ENCODE measurements around the gene TBX21. TPM values are rescaled to one million over a fixed set of nuclear protein-coding genes. Genes with fewer than 3 reads are reported as not detected.
A peak's percentile ranks its signal among the peaks of the same experiment; 100 is the strongest.

The TBX21 gene
- total and polyA plus RNA-seq, 7 donors: under 0.01 to 1.2 (median 0.36) TPM; not detected in 2

- Histone ChIP-seq H3K27ac (no peak overlapping the region), H3K9me3 (no peaks in the 10 kb centered on the region), H3K36me3 (no peaks in the 10 kb centered on the region), H3K4me1 (peaks cover 0 to 16% (median 14%) of the 10 kb centered on the region in 4 donors), H3K27me3 (peaks cover 13 to 57% (median 36%) of the 10 kb centered on the region in 3 donors), H3K4me3 (no peak overlapping the region)
- no peak for TF ChIP-seq POLR2AphosphoS5 (IDR thresholded peaks at IDR 0.05)
- TF ChIP-seq CTCF (IDR thresholded peaks at IDR 0.05): no peak
- no peak for TF ChIP-seq EP300 (IDR thresholded peaks at IDR 0.05)
- no peak for TF ChIP-seq POLR2A (IDR thresholded peaks at IDR 0.05)
- intact Hi-C loops (cut with DNase I): no loop called here
- WGBS, 2 donors: 73 to 74% methylated on average over 8 of the region's 8 CpGs
- no peak for DNase-seq
Observed at GRCh38 chr17:47729476-47729875, 3.6 kb upstream of the TBX21 start.

DNA sequence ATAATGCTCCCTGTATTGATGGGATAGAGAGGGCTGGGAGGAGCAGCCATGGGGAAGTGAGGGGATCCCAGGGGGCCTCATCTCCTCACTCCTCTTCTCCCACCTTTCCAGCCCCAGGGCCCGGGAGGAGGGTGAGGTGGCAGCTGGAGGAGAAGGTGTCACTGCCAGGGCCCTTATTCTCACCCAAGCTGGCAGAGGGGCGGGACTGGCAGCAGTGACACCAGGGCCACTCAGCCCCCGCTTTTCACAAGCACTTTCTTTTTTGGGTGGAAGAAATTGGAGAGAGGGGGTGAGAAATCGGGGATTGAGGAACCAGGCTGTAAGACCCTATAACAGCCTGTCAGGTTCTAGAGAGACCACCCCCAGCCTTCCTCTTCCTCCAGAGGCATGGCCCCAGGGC lies 2.4 kb upstream of the TBX21 start:
- H3K4me3 ChIP-seq: no peak overlapping the region
- WGBS, 2 donors: 76 to 87% methylated on average over 4 of the region's 4 CpGs
- intact Hi-C loops (cut with DNase I): no loop called here
- TF ChIP-seq CTCF (IDR thresholded peaks at IDR 0.05) (no peak), POLR2A (IDR thresholded peaks at IDR 0.05) (no peak), POLR2AphosphoS5 (IDR thresholded peaks at IDR 0.05) (no peak), EP300 (IDR thresholded peaks at IDR 0.05) (no peak)
- no peaks in the 10 kb centered on the region for H3K9me3 ChIP-seq
- peaks cover 13 to 59% (median 35%) of the 10 kb centered on the region in 3 donors for H3K27me3 ChIP-seq
- no peak for DNase-seq
- H3K36me3 ChIP-seq: no peaks in the 10 kb centered on the region
- no peak overlapping the region for H3K27ac ChIP-seq
- H3K4me1 ChIP-seq: peaks cover 0 to 16% (median 14%) of the 10 kb centered on the region in 4 donors

- Histone ChIP-seq H3K27ac (no peak overlapping the region), H3K27me3 (peaks cover 13 to 57% (median 32%) of the 10 kb centered on the region in 3 donors), H3K9me3 (no peaks in the 10 kb centered on the region), H3K4me1 (peaks cover 0 to 16% (median 14%) of the 10 kb centered on the region in 4 donors), H3K36me3 (no peaks in the 10 kb centered on the region), H3K4me3 (no peak overlapping the region)
- 81 to 82% methylated on average over 2 of the region's 2 CpGs for WGBS, 2 donors
- no peak for DNase-seq
- no peak for TF ChIP-seq EP300 (IDR thresholded peaks at IDR 0.05)
- no peak for TF ChIP-seq POLR2A (IDR thresholded peaks at IDR 0.05)
- no peak for TF ChIP-seq CTCF (IDR thresholded peaks at IDR 0.05)
- no peak for TF ChIP-seq POLR2AphosphoS5 (IDR thresholded peaks at IDR 0.05)
- intact Hi-C loops (cut with DNase I): no loop called here
Observed at GRCh38 chr17:47731396-47731795, 1.6 kb upstream of the TBX21 start.

DNA sequence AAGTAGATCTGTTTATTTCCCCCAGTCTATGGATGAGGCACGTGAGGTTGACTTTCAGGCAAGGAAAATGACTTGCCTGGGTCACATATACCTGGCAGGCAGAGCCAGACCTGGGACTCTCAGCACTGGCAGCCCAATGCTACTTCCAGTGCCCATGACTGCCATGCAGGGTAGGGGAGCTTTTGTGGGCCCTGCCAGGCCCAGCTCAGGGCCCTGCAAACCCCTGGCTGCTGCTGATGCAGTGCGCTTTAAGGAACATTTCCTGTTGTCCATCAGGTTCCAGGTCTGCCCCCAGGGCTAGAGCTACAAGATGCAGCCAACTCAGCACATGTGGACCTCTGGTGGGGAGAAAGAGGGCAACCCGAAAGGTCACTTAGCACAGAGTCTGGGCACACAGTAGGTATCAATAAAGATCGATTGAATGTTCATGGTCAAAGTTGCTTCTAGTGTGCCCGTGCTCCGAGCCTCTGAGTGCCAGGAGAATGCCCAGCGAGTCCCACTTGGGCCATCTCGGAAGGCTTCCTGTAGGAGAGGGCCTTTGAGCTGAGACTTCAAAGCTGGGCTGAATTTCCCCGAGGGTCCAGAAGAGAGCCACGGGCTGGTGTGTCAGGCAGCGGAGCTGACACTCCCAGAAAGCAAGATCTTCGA lies 513 bp upstream of the TBX21 start:
- peak; percentile 39 for DNase-seq
- 43 to 50% methylated on average over 12 of the region's 12 CpGs for WGBS, 2 donors
- H3K4me1 ChIP-seq: peaks cover 0 to 16% (median 14%) of the 10 kb centered on the region in 4 donors
- no peak for TF ChIP-seq EP300 (IDR thresholded peaks at IDR 0.05)
- TF ChIP-seq POLR2A (IDR thresholded peaks at IDR 0.05): no peak
- TF ChIP-seq POLR2AphosphoS5 (IDR thresholded peaks at IDR 0.05): no peak
- TF ChIP-seq CTCF (IDR thresholded peaks at IDR 0.05): no peak
- H3K9me3 ChIP-seq: no peaks in the 10 kb centered on the region
- intact Hi-C loops (cut with DNase I): no loop called here
- H3K36me3 ChIP-seq: no peaks in the 10 kb centered on the region
- H3K27ac ChIP-seq: no peak overlapping the region
- peak overlapping the region in 2 of 4 donors; percentile 46 to 48 for H3K4me3 ChIP-seq
- peaks cover 13 to 57% (median 32%) of the 10 kb centered on the region in 3 donors for H3K27me3 ChIP-seq

Data from sigmoid colon (tissue), 7 donors.